Kidney tubule cell (primary cell): ENCODE data around the gene PLOD1.
A peak's percentile ranks its signal among the peaks of the same experiment; 100 is the strongest.

ENCODE experiments used
- DNase-seq: peaks from one replicate; pipeline ENCODE4 v3.0.0-alpha.2; 2018; ENCODE audit warnings: low spot score

PLOD1 gene

DNA sequence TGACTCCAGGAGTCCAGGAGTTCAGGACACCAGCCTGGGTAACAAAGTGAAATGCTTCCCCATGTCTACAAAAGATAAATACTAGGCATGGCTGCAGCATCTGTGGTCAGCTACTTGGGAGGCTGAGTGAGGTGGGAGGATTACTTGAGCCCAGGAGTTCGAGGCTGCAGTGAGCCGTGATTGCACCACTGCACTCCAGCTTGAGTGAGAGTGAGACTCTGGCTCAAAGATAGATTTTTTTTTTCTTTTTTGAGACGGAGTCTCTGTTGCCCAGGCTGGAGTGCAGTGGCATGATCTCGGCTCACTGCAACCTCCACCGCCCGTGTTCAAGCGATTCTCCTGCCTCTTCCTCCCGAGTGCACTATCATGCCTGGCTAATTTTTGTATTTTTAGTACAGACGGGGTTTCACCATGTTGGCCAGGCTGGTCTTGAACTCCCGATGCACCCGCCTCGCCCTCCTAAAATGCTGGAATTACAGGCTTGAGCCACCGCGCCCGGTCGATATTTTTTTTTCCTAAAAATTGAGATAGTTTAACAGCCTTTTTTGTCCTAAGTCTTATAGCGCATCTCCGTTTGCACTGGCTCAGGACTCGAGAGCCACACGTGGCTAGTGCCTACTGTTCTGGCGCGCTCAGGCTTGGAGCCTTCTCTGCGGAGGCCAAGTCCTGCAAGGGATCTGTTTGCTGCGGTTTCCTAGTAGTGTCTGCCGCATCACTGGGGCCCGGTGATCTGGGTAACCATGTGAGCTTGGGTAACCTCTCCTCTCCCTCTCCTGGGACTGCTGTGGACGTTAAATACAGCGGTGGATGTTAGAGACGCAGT, 44.7 kb downstream of the PLOD1 start:
- DNase-seq = no peak

DNA sequence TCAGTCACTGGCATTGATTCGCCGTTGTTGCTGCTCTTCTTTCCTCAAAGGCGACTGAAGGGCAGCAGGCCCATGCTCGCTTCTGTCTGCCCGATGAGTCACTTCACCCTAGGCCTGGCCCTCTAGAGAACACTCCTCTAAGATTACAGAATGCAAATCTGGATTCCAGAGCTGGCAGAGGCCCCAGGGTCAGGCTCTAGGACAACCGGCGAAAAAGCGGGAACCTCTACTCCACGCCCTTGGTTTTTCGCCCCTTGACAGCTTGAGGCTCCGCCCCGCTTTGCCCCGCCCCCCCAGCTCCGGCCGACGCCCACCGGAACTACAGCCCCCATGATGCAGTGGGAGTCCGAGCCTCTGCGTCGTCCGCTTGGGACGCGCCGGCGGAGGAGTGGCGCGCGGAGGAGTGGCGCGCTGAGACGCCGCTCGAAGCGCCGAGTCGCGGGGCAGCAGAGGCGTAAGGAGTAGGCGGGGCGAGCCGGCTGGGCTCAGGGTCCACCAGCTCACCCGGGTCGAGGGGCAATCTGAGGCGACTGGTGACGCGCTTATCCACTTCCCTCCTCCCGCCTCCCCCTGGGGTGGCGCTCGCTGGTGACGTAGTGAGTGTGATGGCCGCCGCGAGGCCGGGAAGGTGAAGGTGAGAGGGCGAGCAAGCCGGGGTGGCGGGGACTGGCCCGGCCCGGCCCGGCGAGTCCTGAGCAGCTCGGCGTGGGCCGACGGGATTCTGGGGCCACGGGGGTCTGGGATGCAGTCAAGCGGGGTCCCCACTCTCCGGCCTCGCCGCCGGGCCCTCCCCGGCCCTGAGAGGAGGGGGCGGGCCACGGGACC, 45.5 kb downstream of the PLOD1 start, which contains the start of gene MFN2:
Gene MFN2, plus strand, starts transcription at position 594 of the 825 bp plus-strand sequence. CDS start 8,725 bp downstream, outside the sequence.
- peak; percentile 97 for DNase-seq

DNA sequence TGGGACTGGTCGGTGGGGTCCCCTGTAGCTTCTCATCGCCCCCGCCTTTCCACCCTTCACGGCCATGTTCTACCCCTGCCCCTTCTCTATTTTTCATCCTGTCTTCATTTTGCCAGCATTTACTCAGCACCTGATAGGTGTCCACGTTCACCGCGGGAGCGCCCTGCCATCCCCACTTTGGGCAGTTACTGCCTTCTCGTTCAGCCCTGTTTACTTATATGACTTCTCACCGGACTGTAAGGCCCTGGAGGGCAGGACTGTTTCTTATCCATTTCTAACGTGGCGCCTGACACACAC, 46.1 kb downstream of the PLOD1 start:
- no peak for DNase-seq

DNA sequence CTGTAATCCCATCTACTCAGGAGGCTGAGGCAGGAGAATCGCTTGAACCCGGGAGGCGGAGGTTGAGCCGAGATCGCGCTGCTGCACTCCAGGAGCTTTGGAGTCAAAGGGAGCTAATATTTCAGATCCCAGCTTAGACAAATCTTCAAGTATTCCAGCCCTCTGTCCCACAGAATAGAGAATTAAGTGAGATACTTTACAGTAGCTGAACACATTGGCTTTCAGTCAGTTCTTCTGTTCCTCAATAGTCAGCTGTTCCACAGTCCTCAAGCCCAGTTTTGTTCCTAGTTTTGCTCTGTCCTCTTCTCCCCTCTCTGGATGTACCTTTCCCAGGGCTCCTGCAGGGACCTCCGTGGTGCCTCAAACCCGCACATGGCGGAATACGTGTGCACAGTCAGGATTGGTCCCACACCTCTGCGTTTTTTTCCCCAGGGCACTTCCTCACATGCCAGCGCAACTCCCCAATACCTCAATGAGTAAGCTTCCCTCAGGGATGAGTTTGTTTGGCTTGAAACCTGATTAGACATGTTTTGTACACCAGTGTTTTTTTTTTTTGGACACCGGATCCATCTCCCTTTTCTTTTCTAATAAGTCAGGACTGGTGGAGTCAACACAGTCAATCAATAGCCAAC, 47.0 kb downstream of the PLOD1 start:
- no peak for DNase-seq

DNA sequence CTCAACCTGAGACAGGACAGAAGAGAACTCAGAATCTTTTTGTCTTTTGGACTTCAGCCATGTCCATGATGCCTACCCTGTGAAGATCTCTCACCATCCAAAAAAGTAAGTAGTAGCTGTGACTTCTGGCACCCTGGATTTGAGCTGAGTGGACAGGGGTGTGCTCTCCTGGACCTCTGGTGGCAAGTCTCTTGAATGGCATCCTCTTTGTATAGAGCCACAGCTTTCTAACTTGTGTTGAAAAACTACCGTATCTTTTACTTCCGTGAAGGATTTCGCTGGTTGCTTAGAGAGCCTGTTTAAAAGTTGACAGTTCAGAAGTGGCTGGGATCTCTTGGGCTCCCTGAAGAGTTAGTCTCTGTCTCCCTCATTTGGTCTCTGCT, 47.5 kb downstream of the PLOD1 start:
- DNase-seq = peak; percentile 60

DNA sequence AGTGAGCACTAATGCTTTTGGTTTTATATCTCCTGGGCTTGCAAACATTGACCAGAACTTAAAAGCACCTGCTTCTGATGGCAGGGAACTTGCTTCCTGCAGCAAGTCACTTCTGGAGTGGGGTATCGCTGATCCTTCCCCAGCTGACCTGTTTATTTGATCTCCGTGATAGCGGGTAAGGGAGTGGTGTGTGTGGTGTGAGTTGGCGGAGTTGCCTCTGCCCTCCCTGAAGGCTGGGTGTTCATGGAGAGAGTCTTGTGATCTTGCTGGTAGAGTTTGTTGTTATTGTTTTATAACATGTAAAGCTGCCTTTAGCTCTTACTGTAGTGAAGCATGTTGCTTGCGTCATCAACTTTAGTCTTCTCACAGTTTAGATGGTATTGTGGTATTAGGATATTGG, 49.6 kb downstream of the PLOD1 start:
- DNase-seq = no peak

DNA sequence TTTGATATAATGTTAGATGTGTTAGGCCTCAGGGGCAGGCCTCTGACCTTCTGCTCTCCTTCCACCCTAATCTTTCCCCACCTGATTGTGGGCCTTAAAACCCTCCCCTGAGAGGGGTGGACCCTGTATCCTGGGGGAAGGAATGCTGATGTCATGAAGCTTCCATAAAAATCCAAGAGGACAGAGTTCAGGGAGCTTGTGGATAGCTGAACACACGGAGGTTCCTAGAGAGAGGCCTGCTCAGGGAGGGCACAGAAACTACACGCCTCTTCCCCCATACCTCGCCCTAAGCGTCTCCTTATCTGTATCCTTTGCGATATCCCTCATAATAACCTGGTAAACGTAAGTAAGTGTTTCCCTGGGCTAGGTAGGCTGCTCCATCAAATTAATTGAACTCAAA, 50.1 kb downstream of the PLOD1 start:
- no peak for DNase-seq

DNA sequence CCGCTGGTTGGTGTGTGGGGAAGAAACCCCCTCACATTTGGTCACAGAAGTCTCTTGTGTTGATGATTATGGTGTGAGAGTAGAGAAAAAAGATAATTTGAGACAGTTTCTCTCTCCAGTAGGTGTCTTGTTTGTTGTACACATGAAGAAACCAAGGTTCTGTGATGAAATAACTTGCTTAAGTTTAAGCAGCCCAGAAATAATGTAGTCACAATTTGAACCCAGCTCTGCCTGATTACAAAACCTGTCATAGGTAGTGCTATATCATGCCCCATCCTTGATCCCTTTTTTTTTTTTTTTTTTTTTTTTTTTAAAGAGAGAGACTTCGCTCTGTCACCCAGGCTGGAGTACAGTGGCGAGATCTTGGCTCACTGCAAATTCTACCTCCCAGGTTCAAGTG, 50.7 kb downstream of the PLOD1 start:
- DNase-seq = no peak

DNA sequence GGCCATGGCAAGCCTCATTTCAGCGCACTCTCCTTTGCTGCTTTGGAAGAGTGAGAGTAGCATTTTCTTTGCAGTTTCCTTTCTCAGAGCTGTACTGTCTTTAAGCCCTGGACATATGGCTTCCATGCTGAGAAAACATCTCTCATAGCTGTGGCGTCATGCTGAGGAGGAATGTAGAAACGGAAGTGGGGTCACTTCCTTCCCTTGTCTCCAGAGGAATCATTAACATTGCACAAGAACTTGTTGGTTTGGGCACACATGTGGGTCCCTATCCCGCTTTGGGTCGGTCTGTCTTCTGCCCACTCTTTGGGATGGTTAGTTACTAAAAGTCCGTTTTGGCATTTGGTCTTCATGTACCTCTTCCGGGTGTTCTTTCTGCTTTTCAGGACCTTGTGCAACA, 51.3 kb downstream of the PLOD1 start:
- DNase-seq = no peak

DNA sequence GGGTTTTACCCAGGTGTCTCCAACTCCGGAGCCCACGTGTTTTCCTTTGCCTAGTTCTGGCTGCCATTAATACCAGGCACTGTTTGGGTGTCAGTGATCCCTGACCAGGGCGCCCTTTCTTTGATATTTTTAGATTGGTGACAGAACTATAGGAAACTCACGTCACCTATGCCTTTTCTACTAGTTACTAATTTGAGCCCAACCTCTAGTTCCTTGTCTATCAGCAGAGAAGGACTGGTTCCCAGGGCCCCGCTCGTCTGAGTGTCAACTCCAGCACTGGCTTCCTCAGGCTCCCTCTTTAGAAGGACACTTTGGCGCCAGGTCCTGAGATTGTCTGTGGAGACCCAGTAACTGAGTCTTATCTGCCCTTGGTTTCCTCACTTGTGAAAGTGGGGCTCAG, 55.2 kb downstream of the PLOD1 start:
- DNase-seq = no peak

DNA sequence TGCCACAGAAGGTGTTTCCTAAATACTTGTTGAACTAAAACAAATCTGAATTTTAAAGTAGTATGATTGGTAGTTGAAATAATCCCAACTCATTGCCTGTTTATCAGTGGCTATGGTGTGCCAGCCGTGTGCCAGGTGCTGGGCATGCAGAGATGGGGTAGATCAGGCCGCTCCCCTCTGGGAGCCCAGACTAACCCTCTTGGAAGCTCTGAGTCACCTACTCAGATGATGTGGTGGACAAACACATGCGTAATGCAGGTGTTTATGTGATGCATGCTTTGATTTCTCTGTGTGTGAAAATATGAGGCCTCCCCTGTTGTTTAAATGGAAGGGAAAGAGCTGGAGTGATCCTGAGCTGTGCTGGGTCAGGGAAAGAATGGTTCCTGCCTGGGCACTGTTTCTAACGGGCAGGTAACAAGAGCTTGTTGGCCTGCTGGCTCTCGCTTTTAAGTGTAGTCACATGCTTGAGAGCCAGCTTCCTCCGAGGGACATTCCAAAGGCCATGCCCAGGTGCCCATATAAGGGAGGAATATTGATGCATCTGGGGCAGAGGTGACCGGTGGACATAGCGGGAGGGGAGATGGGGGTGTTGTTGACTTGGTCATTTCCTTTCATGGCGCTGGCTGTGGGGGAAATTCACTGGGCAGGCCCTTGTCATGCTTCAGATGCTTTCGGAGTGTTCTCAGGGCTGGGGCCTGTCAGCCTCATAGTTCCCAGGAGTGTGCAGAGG, 56.0 kb downstream of the PLOD1 start:
- DNase-seq = peak; percentile 89

DNA sequence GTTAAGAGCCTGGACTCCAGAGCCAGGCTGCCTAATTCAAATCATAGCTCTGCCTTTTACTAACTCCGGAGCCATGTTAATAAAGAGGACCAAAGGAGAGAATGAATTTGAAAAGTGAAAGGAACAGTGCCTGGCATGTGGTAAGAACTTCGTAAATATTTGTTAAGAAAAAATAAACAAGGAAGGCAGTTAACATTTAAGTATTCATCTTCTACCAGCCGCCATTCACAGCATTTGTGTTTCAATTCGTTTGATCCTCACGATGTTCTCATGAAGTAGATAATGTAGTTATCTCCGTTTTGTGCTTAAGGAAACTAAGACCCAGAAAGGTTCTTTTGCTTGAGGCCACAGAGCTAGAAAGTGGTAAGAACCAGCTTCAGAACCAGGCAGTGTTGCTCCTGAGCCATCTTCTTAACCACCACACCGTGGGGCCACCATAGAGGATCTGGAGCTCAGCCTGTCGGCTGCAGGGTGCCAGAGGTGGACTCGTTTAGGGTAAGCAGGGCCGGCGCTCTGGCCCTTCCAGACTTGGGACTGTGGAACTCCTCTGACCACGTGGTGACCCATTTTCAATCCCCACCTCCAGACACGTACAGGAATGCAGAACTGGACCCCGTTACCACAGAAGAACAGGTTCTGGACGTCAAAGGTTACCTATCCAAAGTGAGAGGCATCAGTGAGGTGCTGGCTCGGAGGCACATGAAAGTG, 57.6 kb downstream of the PLOD1 start:
- no peak for DNase-seq

DNA sequence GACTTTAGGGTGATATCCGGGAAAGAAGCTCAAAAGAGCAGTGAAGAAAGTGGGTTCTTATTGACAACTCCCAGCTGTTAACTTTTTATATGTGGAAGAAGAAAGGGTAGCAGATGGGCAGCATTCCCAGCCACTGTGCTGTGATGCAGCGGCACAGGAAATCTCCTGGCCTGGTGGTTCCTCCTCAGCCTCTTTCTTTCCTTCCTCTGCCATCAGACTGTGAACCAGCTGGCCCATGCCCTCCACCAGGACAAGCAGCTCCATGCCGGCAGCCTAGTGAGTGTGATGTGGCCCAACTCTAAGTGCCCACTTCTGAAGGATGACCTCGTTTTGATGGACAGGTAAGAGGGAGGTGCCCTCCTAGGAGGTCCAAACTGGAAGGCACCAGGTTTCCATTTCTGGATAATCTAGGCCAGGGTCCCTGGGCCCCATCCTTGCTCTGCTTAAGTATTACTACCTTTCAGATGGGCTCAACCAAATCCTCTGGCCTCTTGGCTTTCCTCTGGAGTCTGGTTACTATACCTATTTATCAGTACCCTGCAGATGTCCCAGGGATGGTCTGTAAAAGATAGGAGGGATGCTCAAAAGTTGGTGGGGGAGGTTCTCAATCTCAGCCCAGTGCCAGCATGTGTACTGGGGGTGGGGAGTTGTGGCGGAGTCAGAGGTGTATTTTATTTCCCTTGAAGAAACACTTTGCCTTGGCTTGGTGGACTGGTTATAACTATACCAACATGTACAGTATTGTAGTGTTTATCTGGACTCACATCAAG, 62.7 kb downstream of the PLOD1 start:
- DNase-seq = no peak

DNA sequence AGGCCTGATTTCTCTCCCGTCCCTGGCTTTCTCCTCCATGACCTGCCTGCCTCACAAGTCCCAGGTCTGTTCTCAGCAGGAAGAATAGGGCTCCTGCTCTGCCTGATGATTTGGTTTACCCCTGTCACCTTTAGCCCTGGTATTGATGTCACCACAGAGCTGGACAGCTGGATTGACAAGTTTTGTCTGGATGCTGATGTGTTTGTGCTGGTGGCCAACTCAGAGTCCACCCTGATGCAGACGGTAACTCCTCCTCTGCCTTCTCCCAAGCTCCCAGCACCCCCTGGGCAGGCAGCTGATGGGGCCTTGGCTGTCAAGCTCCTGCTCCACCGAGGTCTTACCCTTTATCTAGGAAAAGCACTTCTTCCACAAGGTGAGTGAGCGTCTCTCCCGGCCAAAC, 64.1 kb downstream of the PLOD1 start:
- DNase-seq = no peak

DNA sequence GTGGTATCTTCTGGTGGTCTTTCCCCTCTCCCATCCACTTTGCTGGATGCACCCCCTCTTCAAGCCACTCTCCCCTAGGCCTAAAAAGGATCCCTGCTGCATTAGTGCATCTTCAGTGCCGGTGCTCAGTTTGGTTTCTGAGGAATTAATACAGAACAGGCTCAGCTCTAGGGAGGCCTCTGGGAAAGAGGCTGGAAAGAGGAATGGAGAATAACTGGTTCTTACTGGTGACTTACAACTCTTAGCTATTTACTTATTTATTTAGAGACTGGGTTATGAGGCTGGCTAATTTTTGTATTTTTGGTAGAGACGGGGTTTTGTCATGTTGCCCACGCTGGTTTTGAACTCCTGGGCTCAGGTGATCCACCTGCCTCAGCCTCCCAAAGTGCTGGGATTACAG, 64.7 kb downstream of the PLOD1 start:
- no peak for DNase-seq

DNA sequence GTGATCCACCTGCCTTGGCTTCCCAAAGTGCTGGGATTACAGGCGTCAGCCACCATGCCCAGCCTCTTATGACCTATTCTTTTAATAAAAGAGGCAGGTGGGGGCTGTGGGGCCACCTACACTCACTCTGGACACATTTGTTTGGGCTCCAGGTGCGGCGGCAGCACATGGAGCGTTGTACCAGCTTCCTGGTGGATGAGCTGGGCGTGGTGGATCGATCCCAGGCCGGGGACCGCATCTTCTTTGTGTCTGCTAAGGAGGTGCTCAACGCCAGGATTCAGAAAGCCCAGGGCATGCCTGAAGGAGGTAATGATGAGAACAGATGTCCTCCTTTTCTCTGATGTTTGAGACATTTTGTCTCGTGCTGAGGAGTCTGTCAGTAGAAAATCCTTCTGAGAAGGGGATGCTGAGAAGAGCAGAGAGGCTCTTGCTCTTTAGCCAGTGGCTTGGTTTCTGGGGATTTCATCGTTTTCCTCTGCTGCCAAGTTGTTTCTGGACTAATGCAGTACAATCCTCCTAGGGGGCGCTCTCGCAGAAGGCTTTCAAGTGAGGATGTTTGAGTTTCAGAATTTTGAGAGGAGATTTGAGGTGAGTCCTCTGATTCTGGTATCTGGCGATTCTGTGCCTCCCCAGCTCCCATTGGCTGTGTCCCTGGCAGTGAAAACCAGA, 66.9 kb downstream of the PLOD1 start:
- DNase-seq = no peak

DNA sequence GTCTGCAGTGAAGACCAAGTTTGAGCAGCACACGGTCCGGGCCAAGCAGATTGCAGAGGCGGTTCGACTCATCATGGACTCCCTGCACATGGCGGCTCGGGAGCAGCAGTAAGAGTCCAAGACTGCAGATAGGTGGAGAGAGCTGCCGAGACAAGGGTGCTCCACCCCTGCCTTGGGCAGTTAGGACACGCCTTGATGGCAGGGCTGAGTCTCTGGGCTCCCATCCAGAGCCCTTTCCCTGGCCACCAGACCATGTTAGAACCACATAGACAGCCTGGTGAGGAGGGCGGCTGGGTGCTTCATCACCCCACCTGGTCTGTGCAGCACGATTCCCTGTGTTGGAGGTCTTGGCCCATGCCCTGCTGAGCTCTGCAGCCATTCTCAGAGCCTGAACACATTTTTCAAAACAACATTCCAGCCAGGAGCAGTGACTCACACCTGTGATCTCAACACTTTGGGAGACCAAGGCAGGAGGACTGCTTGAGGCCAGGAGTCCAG, 67.5 kb downstream of the PLOD1 start:
- DNase-seq = peak; percentile 81

DNA sequence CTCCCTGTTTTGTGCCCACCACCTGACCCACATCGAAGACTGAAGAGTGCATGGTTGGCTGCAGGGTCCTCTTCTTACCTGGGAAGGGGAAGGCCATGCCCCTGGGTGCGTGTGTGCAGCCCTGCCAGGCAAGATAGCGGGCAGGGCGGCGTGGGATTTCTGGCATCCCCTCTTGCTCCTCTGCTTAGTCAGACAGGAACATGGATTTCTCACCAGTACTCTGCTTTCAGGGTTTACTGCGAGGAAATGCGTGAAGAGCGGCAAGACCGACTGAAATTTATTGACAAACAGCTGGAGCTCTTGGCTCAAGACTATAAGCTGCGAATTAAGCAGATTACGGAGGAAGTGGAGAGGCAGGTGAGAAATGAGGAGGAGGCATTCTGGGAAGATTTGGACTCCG, 69.2 kb downstream of the PLOD1 start:
- no peak for DNase-seq

DNA sequence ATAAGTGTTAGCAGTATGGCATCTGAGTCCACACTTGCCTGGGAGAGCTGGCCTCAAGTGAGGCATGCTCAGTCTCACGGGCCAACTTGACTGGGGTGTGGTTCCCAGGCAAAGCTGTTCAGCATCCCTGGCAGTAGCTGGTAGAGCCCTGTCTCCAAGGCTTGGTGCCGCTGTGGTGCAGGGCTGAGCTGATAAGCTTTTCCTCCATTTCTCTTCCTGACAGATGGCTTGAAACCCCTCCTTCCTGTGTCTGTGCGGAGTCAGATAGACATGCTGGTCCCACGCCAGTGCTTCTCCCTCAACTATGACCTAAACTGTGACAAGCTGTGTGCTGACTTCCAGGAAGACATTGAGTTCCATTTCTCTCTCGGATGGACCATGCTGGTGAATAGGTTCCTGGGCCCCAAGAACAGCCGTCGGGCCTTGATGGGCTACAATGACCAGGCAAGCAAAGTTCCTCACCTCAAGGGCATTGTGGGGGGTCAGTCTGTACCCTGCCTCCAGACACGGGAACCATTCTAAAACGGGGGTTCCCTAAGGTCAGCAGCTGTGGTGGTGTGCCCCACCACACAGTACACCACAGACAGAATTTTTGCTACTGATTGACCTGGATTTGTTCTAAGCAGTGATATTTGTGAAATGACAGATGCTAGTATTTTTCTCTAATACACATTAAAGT, 71.1 kb downstream of the PLOD1 start:
- DNase-seq = no peak
